Bronchial epithelial cell (primary cell): ENCODE measurements around the gene CX3CR1. TPM values are rescaled to one million over a fixed set of nuclear protein-coding genes. Genes with fewer than 3 reads are reported as not detected.

Source experiments
- DNase-seq: peaks from one replicate; pipeline ENCODE4 v3.0.0-alpha.2; 2010; ENCODE audit warnings: low read depth
- FAIRE-seq: peaks from 2 replicates; lab custom pipeline; 2011; peaks lifted over from hg19 to GRCh38; lab: Jason Lieb, UNC
- H3K27me3 ChIP-seq: 2 replicates; pipeline ENCODE4 v1.5.1; 2011; ENCODE audit warnings: low read length; ENCODE audit not compliant: control insufficient read depth, insufficient read depth
- H3K36me3 ChIP-seq: 2 replicates; pipeline ENCODE4 v1.5.1; 2011; ENCODE audit warnings: low read length; ENCODE audit not compliant: control insufficient read depth, insufficient read depth
- H3K4me3 ChIP-seq: 2 replicates; pipeline ENCODE4 v1.5.1; 2011; ENCODE audit warnings: mild to moderate bottlenecking, low read depth, low read length, control low read depth
- CTCF ChIP-seq: IDR thresholded peaks from 2 replicates; pipeline ENCODE4 v1.5.1; 2011; ENCODE audit warnings: mild to moderate bottlenecking, moderate library complexity, low read length, control low read depth, inconsistent platforms; ENCODE audit not compliant: insufficient read depth, severe bottlenecking
- total RNA-seq: library from RNA; depleted of rRNA; stranded (reverse); fragments of >200 nt; gene quantifications from 2 replicates; pipeline ENCODE4 v1.2.1, GENCODE V29; 2014

Gene CX3CR1
- total RNA-seq, 1 donor from 2014 or later, result not detected

GRCh38 chr3:39272191-39272590 lies 7.6 kb downstream of the CX3CR1 start:
- peaks cover 11% of the 10 kb centered on the region for H3K27me3 ChIP-seq

GRCh38 chr3:39271363-39271914 lies 8.4 kb downstream of the CX3CR1 start:
- Histone ChIP-seq H3K27me3 (peaks cover 10% of the 10 kb centered on the region), H3K36me3 (no peaks in the 10 kb centered on the region), H3K4me3 (no peak overlapping the region)
- DNase-seq (no peak), FAIRE-seq (no peak)
- TF ChIP-seq CTCF, result no peak

More at GRCh38 chr3:39272191-39272590, 7.6 kb downstream of the CX3CR1 start:
- TF ChIP-seq CTCF, result no peak
- Histone ChIP-seq H3K36me3 (no peaks in the 10 kb centered on the region), H3K4me3 (no peak overlapping the region)
- FAIRE-seq (no peak), DNase-seq (no peak)

GRCh38 chr3:39269528-39269927 lies 10.3 kb downstream of the CX3CR1 start:
- Histone ChIP-seq H3K27me3 (peaks cover 14% of the 10 kb centered on the region), H3K4me3 (no peak overlapping the region), H3K36me3 (no peaks in the 10 kb centered on the region)
- no peak for FAIRE-seq
- TF ChIP-seq CTCF, result no peak
- no peak for DNase-seq

GRCh38 chr3:39268549-39268900 lies 11.3 kb downstream of the CX3CR1 start:
- Histone ChIP-seq H3K27me3 (peaks cover 14% of the 10 kb centered on the region), H3K36me3 (no peaks in the 10 kb centered on the region), H3K4me3 (no peak overlapping the region)
- TF ChIP-seq CTCF, result no peak
- DNase-seq, result no peak
- peak; percentile 28 for FAIRE-seq

GRCh38 chr3:39267631-39268548 lies 11.9 kb downstream of the CX3CR1 start:
- FAIRE-seq (peak; percentile 36), DNase-seq (no peak)
- Histone ChIP-seq H3K27me3 (peaks cover 14% of the 10 kb centered on the region), H3K36me3 (no peaks in the 10 kb centered on the region), H3K4me3 (no peak overlapping the region)
- no peak for TF ChIP-seq CTCF
